ENCODE measurements around the gene KLRG1. TPM values are rescaled to one million over a fixed set of nuclear protein-coding genes. Genes with fewer than 3 reads are reported as not detected.

KLRG1 gene
- total RNA-seq (10 to 100 TPM; 11.9 to 80.4 (median 28.0) TPM), total RNA-seq (3.0 to 53.6 (median 21.1) reads per million in 29 experiments)
- 198 TPM for total RNA-seq (2013)

DNA sequence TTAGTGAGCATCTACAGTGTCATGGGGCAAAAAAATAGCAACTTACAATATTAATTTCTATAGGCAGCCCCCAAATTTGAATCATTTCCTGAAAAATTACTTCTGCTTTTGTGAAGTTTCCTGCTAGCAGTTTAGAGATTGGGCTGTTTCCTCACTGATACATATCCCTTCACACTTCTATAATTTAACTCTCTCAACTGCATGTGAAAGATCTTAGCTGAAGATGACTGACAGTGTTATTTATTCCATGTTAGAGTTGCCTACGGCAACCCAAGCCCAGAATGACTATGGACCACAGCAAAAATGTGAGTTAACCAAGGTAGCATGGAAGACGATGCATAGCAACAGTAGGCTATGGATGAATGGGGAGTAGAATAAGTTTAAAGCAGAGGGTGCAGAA, at the start of gene KLRG1:
Gene KLRG1, plus strand, starts transcription at position 134 of the 400 bp plus-strand sequence. Its CDS starts 90 bp downstream, at position 224.
- Mint-ChIP-seq H3K4me1 (peaks cover 55 to 75% (median 68%) of the 10 kb centered on the region in 3 donors), H3K27me3 (no peaks in the 10 kb centered on the region), H3K9me3 (peaks cover 0 to 7% (median 0%) of the 10 kb centered on the region in 3 donors), H3K27ac (peak within 1 kb of the TSS; percentile 90 to 93), H3K36me3 (peaks cover 6% of the 10 kb centered on the region), H3K4me3 (peak within 1 kb of the TSS; percentile 52 to 86 (median 76))
- ChIA-PET POLR2A (interaction anchor here in 1 of 2 donors (0.7 kb wide), 1 partner anchor 39 kb away, joined by 4 read pairs; no protein-coding TSS in a partner anchor), CTCF (interaction anchor here in 1 of 2 donors (1.3 to 1.7 kb wide), 3 partner anchors 37 to 40 kb away, joined by 3 to 5 read pairs (median 5); partner anchors contain the start of gene M6PR)
- peak within 1 kb of the TSS in 1 of 2 donors; percentile 45 for H3K4me3 ChIP-seq (ENCODE audit: control insufficient read depth in 1 of 2, extremely low read depth in 1 of 2, low read length in 1 of 2)
- ATAC-seq (replicated peaks in 1 of 4) = peak in 2 of 4 experiments; percentile 32 to 60
- peak in 5 of 35 experiments; percentile 7 to 33 (median 21) for DNase-seq
- H3K27ac ChIP-seq (ENCODE audit: low read length) = peak within 1 kb of the TSS; percentile 66
- WGBS (ENCODE audit: insufficient coverage) = 24% methylated on average over 2 of the region's 2 CpGs
- peaks cover 36 to 43% of the 10 kb centered on the region in 2 experiments for H3K4me1 ChIP-seq (ENCODE audit: control insufficient read depth in 1 of 2, extremely low read depth in 1 of 2, insufficient read depth in 2 of 2, low read length in 2 of 2)
- no peaks in the 10 kb centered on the region for H3K36me3 ChIP-seq (ENCODE audit: control insufficient read depth in 2 of 2, extremely low read depth in 1 of 2, insufficient read depth in 1 of 2, low read length in 1 of 2)
- H3K9me3 ChIP-seq = no peaks in the 10 kb centered on the region
- H3K27me3 ChIP-seq (replicated peaks in 1 of 2; ENCODE audit: control insufficient read depth in 2 of 2, extremely low read depth in 1 of 2, insufficient read depth in 2 of 2, low read length in 1 of 2) = no peaks in the 10 kb centered on the region

DNA sequence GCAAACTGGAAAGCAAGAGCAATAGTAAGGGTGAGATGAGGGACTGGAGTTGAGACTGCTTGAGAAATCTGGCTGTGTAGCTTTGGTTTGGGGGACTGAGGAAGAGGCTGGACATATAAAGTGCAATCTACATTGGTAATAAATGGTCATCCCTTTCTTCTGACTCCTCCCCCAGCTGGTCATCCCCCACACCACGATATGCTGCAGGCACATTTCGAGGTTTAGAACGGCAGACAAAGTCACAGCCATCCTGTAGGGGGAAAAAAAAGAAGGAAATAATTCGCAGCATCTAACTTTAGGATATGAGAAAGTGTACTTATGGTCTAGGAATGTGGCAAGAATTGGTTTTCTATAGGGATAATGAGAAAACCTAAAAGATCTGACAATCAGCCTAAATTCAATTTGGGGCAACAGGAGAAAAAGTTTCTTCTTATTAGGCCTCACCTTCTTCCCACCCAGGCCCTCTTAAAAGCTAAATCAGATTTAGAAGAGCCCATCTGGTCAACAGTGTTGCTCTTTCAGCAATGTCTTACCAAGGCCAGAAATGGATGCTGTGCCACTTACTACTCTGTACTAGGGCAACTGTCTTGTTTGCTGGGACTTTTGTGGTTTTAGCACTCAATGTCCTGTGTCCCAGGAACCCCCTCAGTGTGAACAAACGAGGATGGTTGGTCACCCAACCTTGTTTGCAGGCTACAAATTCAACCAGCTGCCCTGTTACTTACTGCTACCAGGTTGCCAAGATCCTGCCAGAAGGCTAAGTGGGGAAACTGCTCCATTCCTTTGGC, 47.5 kb upstream of the KLRG1 start:
- Mint-ChIP-seq H3K27ac (peak overlapping the region; percentile 68 to 76), H3K27me3 (no peaks in the 10 kb centered on the region), H3K9me3 (no peaks in the 10 kb centered on the region), H3K36me3 (peaks cover 43% of the 10 kb centered on the region), H3K4me3 (no peak overlapping the region), H3K4me1 (peaks cover 9 to 12% (median 10%) of the 10 kb centered on the region in 3 donors)
- Histone ChIP-seq H3K9me3 (no peaks in the 10 kb centered on the region), H3K27ac (ENCODE audit: low read length) (no peak overlapping the region), H3K4me1 (ENCODE audit: control insufficient read depth in 1 of 2, extremely low read depth in 1 of 2, insufficient read depth in 2 of 2, low read length in 2 of 2) (peaks cover 0 to 3% of the 10 kb centered on the region in 2 experiments), H3K27me3 (replicated peaks in 1 of 2; ENCODE audit: control insufficient read depth in 2 of 2, extremely low read depth in 1 of 2, insufficient read depth in 2 of 2, low read length in 1 of 2) (no peaks in the 10 kb centered on the region), H3K4me3 (ENCODE audit: control insufficient read depth in 1 of 2, extremely low read depth in 1 of 2, low read length in 1 of 2) (no peak overlapping the region), H3K36me3 (ENCODE audit: control insufficient read depth in 2 of 2, extremely low read depth in 1 of 2, insufficient read depth in 1 of 2, low read length in 1 of 2) (peaks cover 8 to 65% of the 10 kb centered on the region in 2 donors)
- CTCF ChIA-PET = no interaction called here
- ATAC-seq (replicated peaks in 1 of 4) = no peak
- 91% methylated on average over 4 of the region's 5 CpGs for WGBS (ENCODE audit: insufficient coverage)
- POLR2A ChIA-PET = interaction anchor here in 1 of 2 donors (0.7 kb wide), 1 partner anchor 71 kb away, joined by 3 read pairs; no protein-coding TSS in a partner anchor
- no peak for DNase-seq

DNA sequence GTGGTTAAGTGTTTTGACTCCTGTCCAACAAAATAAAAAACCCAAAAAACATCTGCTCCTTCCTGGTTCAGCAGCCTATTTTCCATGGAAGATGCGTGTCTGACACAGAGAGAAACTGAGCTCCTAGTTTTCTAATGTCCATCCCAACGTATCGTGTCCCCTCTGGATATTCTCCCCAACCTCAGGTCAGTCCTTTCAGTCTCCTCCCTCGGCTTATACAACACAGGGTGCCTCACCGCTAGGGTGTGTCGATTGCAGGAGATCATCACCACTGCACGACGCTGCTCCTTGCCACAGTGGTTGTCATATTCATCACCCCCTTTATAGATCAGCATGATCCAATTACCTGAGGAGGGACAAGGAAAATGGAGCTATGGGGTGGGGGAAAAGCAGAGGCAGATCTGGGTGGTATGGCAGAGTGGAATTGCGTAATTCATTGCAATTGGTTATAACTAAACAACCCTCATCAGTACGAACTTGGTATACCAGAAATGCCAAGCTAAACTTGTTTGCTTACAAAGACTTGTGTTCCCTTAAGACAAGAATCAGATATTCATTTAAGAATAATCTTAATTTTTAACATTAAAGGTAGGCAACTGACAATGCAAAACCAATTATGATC, 45.7 kb upstream of the KLRG1 start:
- H3K27ac ChIP-seq (ENCODE audit: low read length) = no peak overlapping the region
- DNase-seq (no peak), ATAC-seq (replicated peaks in 1 of 4) (no peak)
- H3K27ac Mint-ChIP-seq = peak overlapping the region in 1 of 2 donors; percentile 31
- peaks cover 13 to 17% of the 10 kb centered on the region in 2 experiments for H3K4me1 ChIP-seq (ENCODE audit: control insufficient read depth in 1 of 2, extremely low read depth in 1 of 2, insufficient read depth in 2 of 2, low read length in 2 of 2)
- ChIA-PET CTCF (interaction anchor here (0.6 to 2.8 kb wide), 3 partner anchors 94 to 108 kb away, joined by 3 to 13 read pairs (median 3); no protein-coding TSS in a partner anchor), POLR2A (no interaction called here)
- no peak overlapping the region for H3K4me3 ChIP-seq (ENCODE audit: control insufficient read depth in 1 of 2, extremely low read depth in 1 of 2, low read length in 1 of 2)
- peaks cover 26 to 29% (median 27%) of the 10 kb centered on the region in 3 donors for H3K4me1 Mint-ChIP-seq
- H3K36me3 Mint-ChIP-seq = peaks cover 35% of the 10 kb centered on the region
- no peaks in the 10 kb centered on the region for H3K9me3 Mint-ChIP-seq
- no peak overlapping the region for H3K4me3 Mint-ChIP-seq
- peaks cover 2 to 53% of the 10 kb centered on the region in 2 donors for H3K36me3 ChIP-seq (ENCODE audit: control insufficient read depth in 2 of 2, extremely low read depth in 1 of 2, insufficient read depth in 1 of 2, low read length in 1 of 2)
- 100% methylated on average over 2 of the region's 10 CpGs for WGBS (ENCODE audit: insufficient coverage)
- H3K27me3 ChIP-seq (replicated peaks in 1 of 2; ENCODE audit: control insufficient read depth in 2 of 2, extremely low read depth in 1 of 2, insufficient read depth in 2 of 2, low read length in 1 of 2) = no peaks in the 10 kb centered on the region
- H3K9me3 ChIP-seq = no peaks in the 10 kb centered on the region
- no peaks in the 10 kb centered on the region for H3K27me3 Mint-ChIP-seq

DNA sequence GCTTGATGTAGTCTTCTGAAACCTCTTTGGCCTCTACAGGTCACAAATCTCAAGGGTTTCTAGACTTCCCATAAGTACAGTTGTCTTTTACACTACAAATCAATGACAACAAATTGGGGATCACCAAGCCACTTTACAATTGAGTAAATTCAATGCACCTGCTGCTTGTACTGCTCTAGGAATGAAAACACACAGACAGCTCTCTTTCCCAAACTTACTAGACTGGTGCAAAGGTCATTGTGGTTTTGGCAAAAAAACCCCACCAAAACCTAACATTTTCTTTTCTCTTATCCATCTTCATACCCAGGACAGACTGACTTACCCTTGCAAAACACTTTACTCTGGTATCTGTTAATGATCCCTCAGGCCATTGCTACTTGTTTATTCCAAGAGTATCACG, 42.6 kb upstream of the KLRG1 start:
- peaks cover 2 to 43% of the 10 kb centered on the region in 2 donors for H3K36me3 ChIP-seq (ENCODE audit: control insufficient read depth in 2 of 2, extremely low read depth in 1 of 2, insufficient read depth in 1 of 2, low read length in 1 of 2)
- H3K27ac ChIP-seq (ENCODE audit: low read length) = peak overlapping the region; percentile 97
- no peaks in the 10 kb centered on the region for H3K9me3 ChIP-seq
- peak overlapping the region; percentile 94 to 97 for H3K27ac Mint-ChIP-seq
- peaks cover 22% of the 10 kb centered on the region in 2 experiments for H3K4me1 ChIP-seq (ENCODE audit: control insufficient read depth in 1 of 2, extremely low read depth in 1 of 2, insufficient read depth in 2 of 2, low read length in 2 of 2)
- H3K4me1 Mint-ChIP-seq = peaks cover 38 to 55% (median 42%) of the 10 kb centered on the region in 3 donors
- H3K36me3 Mint-ChIP-seq = peaks cover 24% of the 10 kb centered on the region
- H3K27me3 ChIP-seq (replicated peaks in 1 of 2; ENCODE audit: control insufficient read depth in 2 of 2, extremely low read depth in 1 of 2, insufficient read depth in 2 of 2, low read length in 1 of 2) = no peaks in the 10 kb centered on the region
- DNase-seq (no peak), ATAC-seq (replicated peaks in 1 of 4) (no peak)
- POLR2A ChIA-PET = interaction anchor here in 1 of 2 donors (0.8 kb wide), 1 partner anchor 1667 kb away, joined by 3 read pairs; the partner anchor contains the start of gene MAGOHB
- H3K4me3 Mint-ChIP-seq = peak overlapping the region; percentile 5 to 95 (median 45)
- CTCF ChIA-PET = interaction anchor here (0.9 to 2.3 kb wide), 3 partner anchors 52 to 92 kb away, joined by 3 to 11 read pairs (median 10); no protein-coding TSS in a partner anchor
- H3K27me3 Mint-ChIP-seq = no peaks in the 10 kb centered on the region
- no CpG with 5 or more reads among the region's 1 CpG for WGBS (ENCODE audit: insufficient coverage)
- H3K9me3 Mint-ChIP-seq = no peaks in the 10 kb centered on the region
- H3K4me3 ChIP-seq (ENCODE audit: control insufficient read depth in 1 of 2, extremely low read depth in 1 of 2, low read length in 1 of 2) = no peak overlapping the region

DNA sequence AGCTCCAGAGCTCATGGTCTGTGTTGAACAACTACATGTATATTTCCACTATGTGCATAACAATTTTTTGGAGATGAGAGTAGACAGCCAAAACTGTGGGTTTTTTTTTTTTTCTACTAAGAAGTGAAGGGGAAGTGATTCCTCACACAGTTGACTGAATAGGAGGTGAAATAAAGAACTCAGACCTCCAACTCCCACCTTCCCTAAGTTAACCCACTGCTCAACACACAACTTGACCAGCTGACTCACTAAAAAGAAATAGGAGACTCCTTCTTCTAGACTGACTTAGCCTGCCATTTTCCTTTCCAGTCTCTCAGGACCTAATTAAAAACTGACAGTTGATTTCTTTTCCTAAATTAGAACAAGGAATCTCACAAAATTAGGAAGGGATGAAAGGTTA, 41.6 kb upstream of the KLRG1 start:
- Histone ChIP-seq H3K27me3 (replicated peaks in 1 of 2; ENCODE audit: control insufficient read depth in 2 of 2, extremely low read depth in 1 of 2, insufficient read depth in 2 of 2, low read length in 1 of 2) (no peaks in the 10 kb centered on the region), H3K27ac (ENCODE audit: low read length) (peak overlapping the region; percentile 97), H3K4me1 (ENCODE audit: control insufficient read depth in 1 of 2, extremely low read depth in 1 of 2, insufficient read depth in 2 of 2, low read length in 2 of 2) (peaks cover 30 to 32% of the 10 kb centered on the region in 2 experiments), H3K9me3 (no peaks in the 10 kb centered on the region), H3K4me3 (ENCODE audit: control insufficient read depth in 1 of 2, extremely low read depth in 1 of 2, low read length in 1 of 2) (no peak overlapping the region), H3K36me3 (ENCODE audit: control insufficient read depth in 2 of 2, extremely low read depth in 1 of 2, insufficient read depth in 1 of 2, low read length in 1 of 2) (peaks cover 2 to 33% of the 10 kb centered on the region in 2 donors)
- H3K36me3 Mint-ChIP-seq = peaks cover 17% of the 10 kb centered on the region
- ChIA-PET CTCF (interaction anchor here (0.7 to 5.3 kb wide), 5 partner anchors 16 to 101 kb away, joined by 3 to 119 read pairs (median 10); no protein-coding TSS in a partner anchor), POLR2A (interaction anchor here in 1 of 2 donors (0.8 kb wide), 1 partner anchor 1666 kb away, joined by 3 read pairs; the partner anchor contains the start of gene MAGOHB)
- peaks cover 0 to 2% (median 0%) of the 10 kb centered on the region in 3 donors for H3K9me3 Mint-ChIP-seq
- H3K4me1 Mint-ChIP-seq = peaks cover 48 to 65% (median 52%) of the 10 kb centered on the region in 3 donors
- ATAC-seq (replicated peaks in 1 of 4) (no peak), DNase-seq (no peak)
- H3K27ac Mint-ChIP-seq = peak overlapping the region; percentile 94 to 97
- H3K4me3 Mint-ChIP-seq = peak overlapping the region in 2 of 3 donors; percentile 5 to 95
- no peaks in the 10 kb centered on the region for H3K27me3 Mint-ChIP-seq
